HEK293T (cell line): ENCODE measurements around the gene DCDC1.

ENCODE experiments used
- ELF4 ChIP-seq: fragments of 450-650 bp; IDR thresholded peaks from 2 replicates; pipeline ENCODE4 v1.6.1; 2017; ENCODE audit warnings: antibody characterized with exemption
- FOXA1 ChIP-seq: fragments of 450-650 bp; IDR thresholded peaks from 2 replicates; pipeline ENCODE4 v1.6.1; 2016; ENCODE audit warnings: mild to moderate bottlenecking
- FOXK2 ChIP-seq: fragments of 450-650 bp; IDR thresholded peaks from 2 replicates; pipeline ENCODE4 v1.6.1; 2016; ENCODE audit warnings: mild to moderate bottlenecking
- L3MBTL2 ChIP-seq: fragments of 450-650 bp; conservative IDR thresholded peaks from 2 replicates; pipeline ENCODE4 v1.6.1; 2016; ENCODE audit warnings: mild to moderate bottlenecking
- SUZ12 ChIP-seq: fragments of 450-650 bp; IDR thresholded peaks from 2 replicates; pipeline ENCODE4 v1.6.1; 2016; ENCODE audit warnings: mild to moderate bottlenecking
- ZNF384 ChIP-seq: fragments of 450-650 bp; IDR thresholded peaks from 2 replicates; pipeline ENCODE4 v1.6.1; 2016

DNA sequence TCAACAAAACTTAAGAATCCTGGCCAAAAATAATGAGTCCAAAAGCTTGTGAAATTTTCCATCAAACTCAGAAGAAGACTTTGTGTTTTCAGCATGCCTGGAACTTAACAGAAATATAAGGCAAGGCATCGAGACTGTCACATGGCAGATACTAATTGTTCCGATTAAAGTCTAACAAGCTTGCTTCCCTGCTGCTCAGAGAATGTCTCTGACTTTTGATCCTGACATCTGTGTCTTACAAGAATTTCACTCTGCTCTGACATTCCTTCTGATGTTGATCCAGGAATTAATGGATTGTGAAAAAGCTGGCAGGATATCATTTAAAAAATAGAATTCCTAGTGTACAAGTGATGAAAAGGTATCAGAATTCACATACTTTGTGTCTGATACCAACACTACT, 170.2 kb downstream of the DCDC1 start:
- TF ChIP-seq SUZ12 = no peak
- no peak for TF ChIP-seq FOXA1
- TF ChIP-seq ZNF384 = no peak
- no peak for TF ChIP-seq L3MBTL2
- no peak for TF ChIP-seq FOXK2
- TF ChIP-seq ELF4 = no peak
